H1 (cell line): ENCODE measurements around the gene C22orf23. TPM values are rescaled to one million over a fixed set of nuclear protein-coding genes. Genes with fewer than 3 reads are reported as not detected.

ENCODE experiments used
- CTCF ChIA-PET: fragments of 300-600 bp; sonication (Branson Sonifier 250); formaldehyde crosslinking; loops from one replicate; lab custom pipeline; 2021; ENCODE audit not compliant: partially characterized antibody; lab: Charles Lee
- POLR2A ChIA-PET: fragments of 300-600 bp; sonication (Branson Sonifier 250); formaldehyde crosslinking; loops from one replicate; lab custom pipeline; 2021; ENCODE audit warnings: inconsistent platforms; ENCODE audit not compliant: partially characterized antibody; lab: Charles Lee
- DNase-seq, 2 experiments: peaks; one replicate each; pipeline versions ENCODE4 v3.0.0 to v3.0.0-alpha.2; 2010 to 2022; ENCODE audit warnings: low spot score in 2 of 2, low read depth in 1 of 2, mixed read lengths in 1 of 2
- FAIRE-seq: peaks from 2 replicates; lab custom pipeline; 2011; peaks lifted over from hg19 to GRCh38; lab: Jason Lieb, UNC
- H2AFZ ChIP-seq: 2 replicates; pipeline ENCODE4 v1.8.1; 2012; ENCODE audit warnings: low read length, inconsistent platforms
- H2AK5ac ChIP-seq: 2 replicates; pipeline ENCODE4 v1.6.1; 2013; ENCODE audit warnings: low read depth, low read length
- H2BK120ac ChIP-seq: replicated peaks from 2 replicates; pipeline ENCODE3; 2013; ENCODE audit warnings: low read depth, low read length, inconsistent platforms
- H2BK12ac ChIP-seq: 2 replicates; pipeline ENCODE4 v1.6.1; 2013; ENCODE audit warnings: low read depth, low read length
- H2BK15ac ChIP-seq: 2 replicates; pipeline ENCODE4 v1.6.1; 2013; ENCODE audit warnings: low read length
- H2BK20ac ChIP-seq: 2 replicates; pipeline ENCODE4 v1.6.1; 2013; ENCODE audit warnings: low read length
- H2BK5ac ChIP-seq: 2 replicates; pipeline ENCODE4 v1.6.1; 2013; ENCODE audit warnings: low read depth, low read length
- H3K14ac ChIP-seq: 2 replicates; pipeline ENCODE4 v1.6.1; 2013; ENCODE audit warnings: inconsistent platforms; ENCODE audit not compliant: insufficient read length
- H3K18ac ChIP-seq: 2 replicates; pipeline ENCODE4 v1.6.1; 2013; ENCODE audit warnings: low read length; ENCODE audit errors: extremely low read depth
- H3K23ac ChIP-seq: 2 replicates; pipeline ENCODE4 v1.6.1; 2013; ENCODE audit warnings: inconsistent platforms; ENCODE audit not compliant: insufficient read length
- H3K23me2 ChIP-seq: 2 replicates; pipeline ENCODE4 v1.6.1; 2013; ENCODE audit warnings: low read depth, low read length
- H3K27ac ChIP-seq: 2 replicates; pipeline ENCODE4 v1.6.1; 2011; ENCODE audit warnings: low read depth, low read length, inconsistent platforms
- H3K27me3 ChIP-seq, 4 experiments: replicated peaks in 1 of 4; 1 replicate in 1 of 4; 2 replicates in 3 of 4; pipeline versions ENCODE4 v1.6.1 to v1.8.1; 2011 to 2013; ENCODE audit warnings: low read length in 3 of 4, mild to moderate bottlenecking in 3 of 4, inconsistent platforms in 2 of 4, mixed read lengths in 2 of 4, moderate library complexity in 1 of 4; ENCODE audit not compliant: control insufficient read depth in 3 of 4, insufficient read depth in 3 of 4; ENCODE audit errors: extremely low read depth in 1 of 4
- H3K36me3 ChIP-seq, 4 experiments: 2 replicates each; pipeline versions ENCODE4 v1.6.1 to v1.8.1; 2011 to 2013; ENCODE audit warnings: mild to moderate bottlenecking in 4 of 4, low read length in 3 of 4, moderate library complexity in 2 of 4, control low read depth in 1 of 4, inconsistent platforms in 1 of 4; ENCODE audit not compliant: insufficient read depth in 4 of 4, control insufficient read depth in 2 of 4
- H3K4ac ChIP-seq: replicated peaks from 2 replicates; pipeline ENCODE3; 2013; ENCODE audit warnings: low read length, low read depth, mixed read lengths, inconsistent platforms; ENCODE audit not compliant: insufficient read length
- H3K4me1 ChIP-seq, 4 experiments: replicated peaks in 1 of 4; 1 replicate in 1 of 4; 2 replicates in 3 of 4; pipeline versions ENCODE4 v1.6.1 to v1.8.1; 2011 to 2013; ENCODE audit warnings: low read length in 3 of 4, inconsistent platforms in 2 of 4, mixed read lengths in 1 of 4; ENCODE audit not compliant: insufficient read depth in 4 of 4, control insufficient read depth in 3 of 4
- H3K4me2 ChIP-seq, 2 experiments: 2 replicates each; pipeline versions ENCODE4 v1.6.1 to v1.8.1; 2011 to 2013; ENCODE audit warnings: low read depth in 2 of 2, low read length in 2 of 2, control low read depth in 1 of 2, inconsistent platforms in 1 of 2, mild to moderate bottlenecking in 1 of 2; ENCODE audit not compliant: insufficient read depth in 1 of 2
- H3K4me3 ChIP-seq, 4 experiments: fragments of 200-600, 300-600 bp in 1 of 4; sonication (generic), shearing (Covaris generic), sonication (Bioruptor Twin) in 1 of 4; 2 replicates each; pipeline versions ENCODE4 v1.5.1 to v1.8.1; 2011 to 2016; ENCODE audit warnings: low read length in 4 of 4, low read depth in 3 of 4, control low read depth in 2 of 4, inconsistent platforms in 2 of 4, mild to moderate bottlenecking in 2 of 4, mixed read lengths in 1 of 4, moderate library complexity in 1 of 4; ENCODE audit not compliant: insufficient read depth in 2 of 4; ENCODE audit errors: extremely low read depth in 1 of 4
- H3K56ac ChIP-seq: replicated peaks from 2 replicates; pipeline ENCODE3; 2013; ENCODE audit warnings: low read depth, mild to moderate bottlenecking, mixed read lengths, low read length, inconsistent platforms; ENCODE audit not compliant: insufficient read length
- H3K79me1 ChIP-seq: 2 replicates; pipeline ENCODE4 v1.6.1; 2013; ENCODE audit warnings: low read depth, low read length, control low read depth
- H3K79me2 ChIP-seq, 2 experiments: 2 replicates each; pipeline versions ENCODE4 v1.6.1 to v1.8.1; 2012 to 2013; ENCODE audit warnings: low read length in 2 of 2, mild to moderate bottlenecking in 2 of 2, inconsistent platforms in 1 of 2; ENCODE audit not compliant: insufficient read depth in 2 of 2, control insufficient read depth in 1 of 2
- H3K9ac ChIP-seq, 4 experiments: replicated peaks in 1 of 4; 1 replicate in 1 of 4; 2 replicates in 3 of 4; pipeline versions ENCODE4 v1.6.1 to v1.8.1; 2011 to 2013; ENCODE audit warnings: low read depth in 3 of 4, low read length in 3 of 4, control low read depth in 2 of 4, mild to moderate bottlenecking in 2 of 4, moderate library complexity in 2 of 4, inconsistent platforms in 1 of 4; ENCODE audit errors: extremely low read depth in 1 of 4
- H3K9me3 ChIP-seq, 2 experiments: 2 replicates each; pipeline versions ENCODE4 v1.6.1 to v1.8.1; 2012 to 2013; ENCODE audit warnings: mild to moderate bottlenecking in 2 of 2, moderate library complexity in 2 of 2, control low read depth in 1 of 2, inconsistent platforms in 1 of 2, low read depth in 1 of 2, low read length in 1 of 2, mixed read lengths in 1 of 2; ENCODE audit not compliant: insufficient read depth in 2 of 2
- H4K20me1 ChIP-seq, 2 experiments: replicated peaks in 1 of 2; 2 replicates each; pipeline versions ENCODE3 to v1.8.1; 2011 to 2013; ENCODE audit warnings: inconsistent platforms in 2 of 2, low read length in 2 of 2, mild to moderate bottlenecking in 1 of 2; ENCODE audit not compliant: insufficient read depth in 2 of 2, control insufficient read depth in 1 of 2
- H4K5ac ChIP-seq: 2 replicates; pipeline ENCODE4 v1.6.1; 2013; ENCODE audit warnings: low read length, low read depth, mixed read lengths, inconsistent platforms; ENCODE audit not compliant: insufficient read length
- H4K8ac ChIP-seq: 2 replicates; pipeline ENCODE4 v1.8.0; 2013; ENCODE audit warnings: mild to moderate bottlenecking, moderate library complexity, low read length, inconsistent platforms; ENCODE audit not compliant: insufficient read depth; ENCODE audit errors: extremely low read depth
- H4K91ac ChIP-seq: replicated peaks from 2 replicates; pipeline ENCODE3; 2013; ENCODE audit warnings: low read length, mixed read lengths, inconsistent platforms; ENCODE audit not compliant: insufficient read length
- GABPA ChIP-seq: IDR thresholded peaks from 2 replicates; pipeline ENCODE4 v1.6.1; 2011; ENCODE audit warnings: mild to moderate bottlenecking, low read length, moderate library complexity, borderline replicate concordance; ENCODE audit not compliant: insufficient read depth
- MAFK ChIP-seq: IDR thresholded peaks from 2 replicates; pipeline ENCODE4 v1.6.1; 2012; ENCODE audit warnings: low read depth, mild to moderate bottlenecking, improper control_type of control experiment, low read length
- NRF1 ChIP-seq: IDR thresholded peaks from 2 replicates; pipeline ENCODE4 v1.6.1; 2011; ENCODE audit warnings: mild to moderate bottlenecking, low read depth, low read length, improper control_type of control experiment
- SIX5 ChIP-seq: IDR thresholded peaks from 2 replicates; pipeline ENCODE4 v1.6.1; 2011; ENCODE audit warnings: mild to moderate bottlenecking, low read depth, low read length
- SUZ12 ChIP-seq: fragments of 200-600 bp; sonication (generic); IDR thresholded peaks from 2 replicates; pipeline ENCODE4 v1.6.1; 2012; ENCODE audit warnings: mild to moderate bottlenecking, inconsistent platforms, low read length, moderate library complexity, mixed read lengths
- TAF1 ChIP-seq: IDR thresholded peaks from 2 replicates; pipeline ENCODE4 v1.6.1; 2011; ENCODE audit warnings: mild to moderate bottlenecking, low read depth, low read length
- USF2 ChIP-seq: IDR thresholded peaks from 2 replicates; pipeline ENCODE4 v1.6.1; 2011; ENCODE audit warnings: low read length, improper control_type of control experiment
- WGBS, 2 experiments: shearing (Covaris generic) in 1 of 2; methylation state at CpG; one replicate each; pipeline versions ENCODE4 v1.1.6 to v1.1.7; 2013 to 2015; ENCODE audit warnings: low lambda C conversion rate in 2 of 2, mixed read lengths in 2 of 2, inconsistent platforms in 1 of 2, low coverage in 1 of 2, missing lambda C conversion rate in 1 of 2; ENCODE audit not compliant: insufficient replicate concordance in 2 of 2, insufficient coverage in 1 of 2, insufficient read length in 1 of 2; ENCODE audit errors: extremely low coverage in 1 of 2, missing lambda C conversion rate in 1 of 2; 5-methylcytosine and 5-hydroxymethylcytosine counted together
- polyA plus RNA-seq, 7 experiments: library from polyadenylated mRNA; depleted of rRNA in 3 of 7; stranded (reverse) in 5 of 7; unstranded in 2 of 7; fragments of >200 nt in 5 of 7; fragments of 200-250 nt in 2 of 7; gene quantifications; 1 replicate in 5 of 7; 2 replicates in 1 of 7; 4 replicates in 1 of 7; pipeline versions ENCODE4 v1.2.1 to v1.2.3, GENCODE V29; 2011 to 2013; ENCODE audit warnings: missing spikeins in 2 of 7, mixed read lengths in 2 of 7
- total RNA-seq: library from RNA; stranded (reverse); fragmentation: NEBNext Ultra II Directional; extraction: Animal tissue kit (Norgen Biotek cat#: 25700); gene quantifications from 2 replicates; pipeline ENCODE4 v1.2.1, GENCODE V29; 2021

C22orf23 gene
- total and polyA plus RNA-seq, 2 of the 8 experiments (the other 6 are each of a cell fraction or from before 2014, with no cell fraction given) = 0.50 to 0.54 TPM

- Histone ChIP-seq H3K4me2 (no peak overlapping the region), H3K9ac (no peak overlapping the region)
- POLR2A ChIA-PET = interaction anchor here (2.7 kb wide), 1 partner anchor 11 kb away, joined by 8 read pairs; the partner anchor contains the start of gene SOX10
Measured at GRCh38 chr22:37996079-37996478, 42.7 kb upstream of the C22orf23 start.

More at GRCh38 chr22:37996079-37996478, 42.7 kb upstream of the C22orf23 start:
- no peak overlapping the region for H3K23ac ChIP-seq
- no peaks in the 10 kb centered on the region for H3K9me3 ChIP-seq
- H2AK5ac ChIP-seq = no peak overlapping the region
- CTCF ChIA-PET = interaction anchor here (1.2 to 4.3 kb wide), 3 partner anchors 12 to 109 kb away, joined by 3 to 20 read pairs (median 3); partner anchors contain the start of gene SOX10
- no peak overlapping the region for H4K91ac ChIP-seq
- H2BK5ac ChIP-seq = no peak overlapping the region
- peaks cover 0 to 23% (median 8%) of the 10 kb centered on the region in 4 experiments; a peak in 5 of 7 replicates for H3K4me1 ChIP-seq
- H2BK12ac ChIP-seq = no peak overlapping the region; the same call in 1 of the 2 replicates
- peak overlapping the region; percentile 81; the same call in 1 of the 2 replicates for H2BK15ac ChIP-seq
- H3K18ac ChIP-seq = no peak overlapping the region
- no peak overlapping the region for H3K4me3 ChIP-seq
- no peak overlapping the region for H2BK120ac ChIP-seq
- no peaks in the 10 kb centered on the region; a peak in 1 of 7 replicates for H3K27me3 ChIP-seq
- no peak overlapping the region for H3K56ac ChIP-seq
- no CpG with 5 or more reads among the region's 4 CpGs for WGBS, 2 experiments
- no peak overlapping the region for H3K4ac ChIP-seq
- H3K79me2 ChIP-seq = no peaks in the 10 kb centered on the region
- H4K8ac ChIP-seq = no peak overlapping the region
- H4K5ac ChIP-seq = no peak overlapping the region
- H3K79me1 ChIP-seq = no peaks in the 10 kb centered on the region
- TF ChIP-seq MAFK = no peak
- no peak for TF ChIP-seq SUZ12
- TF ChIP-seq GABPA = no peak
- TF ChIP-seq USF2 = no peak
- TF ChIP-seq TAF1 = no peak
- TF ChIP-seq NRF1 = no peak
- no peak for TF ChIP-seq SIX5
- H3K14ac ChIP-seq = no peak overlapping the region
- H4K20me1 ChIP-seq = no peaks in the 10 kb centered on the region
- no peaks in the 10 kb centered on the region for H3K23me2 ChIP-seq
- FAIRE-seq (no peak), DNase-seq (no peak)
- H3K36me3 ChIP-seq = no peaks in the 10 kb centered on the region
- no peak overlapping the region for H3K27ac ChIP-seq
- H2BK20ac ChIP-seq = no peak overlapping the region
- H2AFZ ChIP-seq = no peak overlapping the region
